ENCODE measurements around the gene GALNT9.

GALNT9 gene

DNA sequence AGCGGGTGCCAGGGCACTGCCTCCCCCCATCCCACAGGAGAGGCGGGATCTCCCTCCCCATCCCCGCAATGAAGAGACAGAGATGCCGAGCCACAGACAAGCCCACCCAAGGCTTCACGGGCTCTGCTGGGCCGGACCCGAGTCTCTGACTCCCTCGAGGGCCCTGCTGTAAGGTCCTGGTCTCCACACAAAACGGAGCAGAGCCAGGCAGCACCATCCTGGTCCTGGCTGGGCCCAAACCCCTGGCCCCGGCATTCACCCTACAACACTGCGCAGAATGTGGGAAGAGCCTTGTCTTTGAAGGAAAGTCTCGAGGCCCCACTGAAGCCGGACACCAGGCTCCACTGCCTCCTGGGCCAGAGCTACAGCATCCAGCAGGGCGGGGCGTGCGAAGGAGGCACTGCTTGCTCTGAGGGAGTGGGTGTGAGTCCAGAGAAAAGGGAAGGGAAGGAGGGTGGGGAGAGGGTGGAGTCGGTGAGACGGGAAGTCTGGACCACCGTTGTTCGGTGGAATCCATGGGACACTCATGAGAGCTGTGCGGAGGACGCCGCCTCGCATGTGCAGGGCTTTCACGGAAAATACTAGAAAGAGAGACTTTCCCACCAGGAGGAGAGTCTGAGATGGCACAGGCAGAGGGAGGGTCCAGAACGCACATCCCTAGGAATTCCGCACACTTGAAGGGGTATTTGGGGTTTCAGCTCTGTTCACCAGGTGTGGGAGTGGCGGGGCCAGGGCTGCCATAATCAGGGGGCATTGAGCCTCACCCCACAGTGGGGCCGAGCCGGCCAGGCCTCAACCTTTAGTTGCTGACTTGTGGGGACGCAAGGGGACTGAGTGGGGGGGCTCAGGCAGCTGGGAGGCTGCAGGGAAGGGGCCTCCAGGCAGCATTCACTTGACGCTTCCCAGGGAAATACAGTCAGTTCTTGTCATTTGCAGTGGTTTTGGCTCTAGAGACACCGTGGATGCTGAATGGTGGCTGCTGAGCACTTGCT is 36.8 kb downstream of the GALNT9 start:
- no peak for DNase-seq

DNA sequence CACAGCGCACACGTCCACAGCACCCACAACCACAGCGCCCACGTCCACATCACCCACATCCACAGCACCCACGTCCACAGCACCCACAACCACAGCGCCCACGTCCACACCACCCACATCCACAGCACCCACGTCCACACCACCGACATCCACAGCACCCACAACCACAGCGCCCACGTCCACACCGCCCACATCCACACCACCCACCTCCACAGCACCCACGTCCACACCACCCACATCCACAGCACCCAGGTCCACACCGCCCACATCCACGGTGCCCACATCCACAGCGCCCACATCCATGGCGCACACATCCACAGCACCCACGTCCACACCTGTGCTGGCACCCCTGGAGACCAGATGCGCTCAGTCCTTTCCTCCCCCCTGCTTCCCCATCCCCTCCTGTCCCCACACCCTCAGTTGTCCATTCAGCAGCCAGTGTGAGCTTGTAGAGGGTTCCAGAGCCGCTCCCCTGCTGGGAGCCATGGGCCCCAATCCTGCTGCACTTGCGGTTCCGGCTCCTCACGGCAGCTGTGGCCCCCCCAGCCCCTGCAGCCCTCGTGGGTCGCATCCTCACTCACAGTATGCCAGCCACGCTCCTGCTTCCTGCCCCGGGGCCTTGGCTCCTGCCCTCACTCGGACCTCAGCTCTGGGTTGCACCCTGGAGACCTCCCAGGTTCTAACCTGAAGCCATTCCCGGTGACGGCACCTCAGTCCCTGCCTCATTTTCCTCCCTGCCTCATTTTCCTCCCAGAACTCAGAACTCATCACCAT is 37.8 kb downstream of the GALNT9 start:
- no peak for DNase-seq

DNA sequence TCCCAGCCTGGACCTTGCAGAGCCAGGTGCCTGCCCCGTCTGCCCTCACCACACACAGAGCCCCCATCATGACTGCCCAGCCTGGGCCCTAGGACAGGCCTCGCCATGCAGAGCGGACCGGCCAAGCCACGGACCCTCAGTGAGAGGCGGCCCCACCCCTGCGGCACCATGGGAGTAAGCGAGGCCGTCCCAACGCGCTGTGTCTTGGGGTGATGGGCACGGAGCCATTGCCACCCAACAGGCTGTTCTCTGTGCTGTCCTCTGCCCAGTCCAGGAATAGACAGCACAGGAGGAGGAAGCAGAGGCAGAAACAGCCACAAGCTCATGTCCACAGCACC is 39.2 kb downstream of the GALNT9 start:
- DNase-seq: no peak

DNA sequence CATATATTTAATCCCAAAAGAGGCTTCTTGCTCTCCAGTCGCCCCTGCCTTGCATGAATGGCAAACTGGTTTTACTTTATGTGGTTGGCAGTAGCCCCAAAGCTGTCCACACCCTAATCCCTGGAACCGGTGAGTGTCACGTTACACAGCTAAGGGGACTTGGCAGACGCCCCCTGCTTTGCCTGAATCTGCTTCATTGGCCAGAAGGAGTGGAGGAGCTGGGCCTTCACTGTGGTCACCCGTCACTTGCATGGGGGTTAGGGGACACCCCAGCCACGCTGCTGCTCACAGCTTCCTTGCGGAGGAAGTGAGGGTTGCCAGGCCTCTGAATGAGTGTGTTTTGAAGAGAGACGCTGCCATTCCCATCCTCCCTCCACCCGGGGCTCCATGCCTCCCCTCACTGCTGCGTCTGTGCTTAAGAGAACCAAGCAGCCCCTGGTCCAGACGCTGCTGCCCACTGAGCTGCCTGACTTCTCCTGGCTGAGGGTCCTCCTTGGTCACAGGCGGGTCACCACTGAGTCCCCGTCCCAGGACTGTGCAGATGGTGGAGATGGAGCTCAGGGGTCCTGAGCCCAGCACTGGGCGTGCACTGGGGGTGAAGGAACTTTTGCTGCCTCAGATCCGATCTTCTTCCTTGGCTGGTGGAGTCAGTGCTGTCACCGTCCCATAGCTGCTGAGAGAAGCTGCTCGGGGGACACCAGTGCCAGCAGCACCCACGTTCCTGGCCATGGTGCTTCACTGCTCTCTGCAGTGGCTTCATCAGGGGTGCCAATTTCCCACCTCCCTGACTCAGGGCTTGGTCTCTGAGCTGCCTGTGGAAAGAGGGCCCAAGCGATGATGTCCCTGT is 39.8 kb downstream of the GALNT9 start:
- DNase-seq: peak; percentile 36

DNA sequence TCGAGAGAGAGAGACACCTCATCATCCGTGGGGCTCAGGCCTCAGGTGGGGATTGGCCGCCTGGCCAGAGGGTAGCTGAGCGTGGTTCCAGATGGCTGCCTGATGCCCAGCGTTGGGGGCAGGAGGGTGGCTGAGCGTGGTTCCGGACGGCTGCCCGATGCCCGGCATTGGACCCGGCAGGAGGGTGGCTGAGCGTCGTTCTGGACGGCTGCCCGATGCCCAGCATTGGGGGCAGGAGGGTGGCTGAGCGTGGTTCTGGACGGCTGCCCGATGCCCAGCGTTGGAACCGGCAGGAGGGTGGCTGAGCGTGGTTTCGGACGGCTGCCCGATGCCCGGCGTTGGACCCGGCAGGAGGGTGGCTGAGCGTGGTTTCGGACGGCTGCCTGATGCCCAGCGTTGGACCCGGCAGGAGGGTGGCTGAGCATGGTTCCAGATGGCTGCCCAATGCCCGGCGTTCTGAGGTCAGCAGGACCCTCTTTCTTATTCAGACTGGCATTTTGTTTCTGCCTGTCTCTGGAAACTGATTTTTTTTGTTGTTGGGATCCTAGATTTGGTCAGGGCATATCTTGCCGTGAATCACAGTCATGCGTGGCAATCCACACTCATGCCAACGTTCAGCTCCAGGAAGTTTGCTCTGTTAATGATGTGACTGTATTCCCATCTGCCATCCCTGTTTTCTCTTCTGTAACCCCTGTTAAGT is 40.7 kb downstream of the GALNT9 start:
- no peak for DNase-seq

DNA sequence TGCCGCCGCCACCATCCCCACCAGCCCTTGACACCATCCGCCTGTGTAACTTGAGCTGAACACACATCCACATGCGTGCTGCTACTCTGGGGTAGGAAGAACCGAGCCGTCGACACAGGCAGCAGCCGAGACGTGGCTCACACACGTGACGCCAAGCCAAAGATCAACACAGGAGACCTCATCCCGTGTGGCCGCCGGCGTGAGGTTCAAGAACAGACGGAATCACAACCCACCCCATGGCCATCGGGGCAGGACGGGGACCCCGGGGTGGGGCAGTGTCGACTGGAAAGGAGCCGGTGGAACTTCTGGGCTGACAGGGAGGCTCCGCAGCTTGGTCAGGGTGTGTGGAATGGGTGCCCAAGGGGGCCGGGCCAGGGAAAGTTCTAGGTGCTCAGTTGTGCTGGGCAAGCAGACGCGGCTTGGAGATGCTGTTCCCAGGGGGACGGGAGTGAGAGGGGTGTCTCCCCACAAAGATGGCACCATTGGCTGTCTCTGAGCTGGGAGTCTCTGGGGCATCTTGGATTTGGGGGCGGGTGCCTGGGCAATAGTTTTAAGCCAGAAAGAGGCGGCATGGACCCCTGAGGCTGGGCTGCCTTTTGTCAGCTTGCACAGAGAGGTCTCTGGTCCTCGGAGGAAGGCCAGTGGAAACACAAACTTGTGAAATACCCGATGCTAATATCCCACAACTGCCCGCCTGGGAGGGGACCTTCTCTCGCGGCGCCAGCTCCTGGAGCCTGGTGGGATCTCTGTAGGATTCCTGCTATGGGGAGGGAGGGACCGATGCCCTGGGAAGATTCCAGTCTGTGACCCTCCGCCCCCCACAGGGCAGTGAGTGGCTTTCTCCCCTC is 41.8 kb downstream of the GALNT9 start:
- no peak for DNase-seq

DNA sequence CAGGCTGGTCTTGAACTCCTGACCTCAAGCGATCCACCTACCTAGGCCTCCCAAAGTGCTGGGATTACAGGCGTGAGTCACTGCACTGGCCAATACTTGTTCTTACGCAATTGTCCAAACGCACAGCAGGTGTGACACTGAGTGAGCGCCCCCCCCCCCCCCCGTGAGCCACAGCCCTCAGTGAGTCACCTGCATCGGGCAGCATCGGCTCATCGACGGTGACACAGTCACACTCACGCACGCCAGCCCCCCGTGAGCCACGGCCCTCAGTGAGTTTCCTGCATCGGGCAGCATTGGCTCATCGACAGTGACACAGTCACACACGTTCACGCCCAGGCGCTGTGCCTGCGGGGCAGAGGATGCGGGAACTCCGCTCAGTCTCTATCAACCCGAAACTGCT is 42.5 kb downstream of the GALNT9 start:
- DNase-seq: no peak

DNA sequence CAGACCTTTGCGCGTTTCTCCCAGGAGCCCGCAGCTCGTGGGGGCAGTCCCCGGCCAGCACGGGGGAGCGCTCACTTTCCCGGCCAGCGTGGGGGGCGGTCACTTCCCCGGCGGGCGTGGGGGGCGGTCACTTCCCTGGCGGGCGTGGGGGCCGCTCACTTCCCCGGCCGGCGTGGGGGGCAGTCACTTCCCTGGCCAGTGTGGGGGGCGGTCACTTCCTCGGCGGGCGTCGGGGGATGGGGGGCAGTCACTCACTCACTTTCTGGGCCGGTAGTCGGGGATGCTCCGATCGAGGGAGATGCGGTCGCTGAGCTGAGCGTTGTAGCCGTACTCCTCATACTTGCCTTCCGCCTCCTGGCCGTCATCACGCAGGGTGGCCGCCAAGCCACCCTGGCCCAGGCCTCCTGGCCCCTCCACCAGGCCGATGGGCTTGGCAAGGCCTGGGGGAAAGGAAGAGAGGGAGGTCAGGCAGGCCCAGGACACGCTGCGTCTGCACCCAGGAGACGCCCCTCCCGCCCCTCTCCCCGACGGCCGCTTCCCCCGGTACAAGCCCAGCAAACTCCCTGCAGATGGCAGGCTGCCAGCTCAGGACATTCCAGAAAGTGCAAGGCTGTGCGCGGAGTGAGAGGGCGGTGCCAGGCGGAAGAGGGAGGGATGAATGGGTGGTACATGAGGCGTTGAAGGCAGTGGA is 43.3 kb downstream of the GALNT9 start:
- DNase-seq: peak; percentile 30

DNA sequence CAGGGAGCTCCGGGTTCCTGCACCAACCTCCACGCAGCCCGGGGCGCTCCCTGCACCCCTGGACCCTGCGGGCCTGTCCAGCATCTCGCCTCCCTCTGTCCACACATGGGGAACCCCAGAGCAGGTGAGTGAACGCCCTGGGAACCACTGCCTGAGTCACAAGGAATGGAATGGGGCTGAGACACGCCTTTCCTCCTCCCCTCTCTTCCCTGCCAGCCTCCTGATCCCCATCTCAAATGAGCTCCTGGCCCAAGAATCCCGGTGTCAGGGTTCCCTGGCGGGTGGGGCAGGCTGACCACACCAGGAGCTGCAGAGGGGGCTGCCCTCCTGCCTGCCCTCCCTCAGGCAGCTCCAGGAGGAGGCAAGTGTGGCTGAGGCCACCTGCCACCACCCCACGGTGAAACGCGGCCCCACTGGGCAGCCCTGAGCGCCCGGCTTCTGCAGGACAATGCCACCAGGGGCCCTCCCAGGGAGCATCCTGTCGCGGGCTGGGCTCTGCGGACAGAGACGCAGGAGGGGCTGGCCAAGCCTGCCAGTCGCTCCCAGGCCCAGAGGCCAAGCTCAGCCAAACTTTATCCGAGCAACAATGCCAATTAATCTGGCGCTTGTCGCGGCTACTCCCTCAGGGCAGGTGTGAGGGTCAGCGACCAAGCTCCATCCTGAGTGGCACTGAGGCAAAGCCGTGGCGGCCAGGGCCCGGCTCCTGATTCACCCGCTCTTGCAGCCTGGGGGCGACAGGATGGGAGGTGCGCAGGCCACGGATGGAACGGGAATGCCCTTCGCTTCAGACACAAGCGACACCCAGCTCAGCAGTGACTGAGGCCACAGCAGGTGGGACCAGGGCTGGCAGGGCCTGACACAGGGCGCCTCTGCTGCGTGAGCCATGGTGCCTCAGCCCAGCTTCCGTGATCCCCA is 44.3 kb downstream of the GALNT9 start:
- DNase-seq: no peak

DNA sequence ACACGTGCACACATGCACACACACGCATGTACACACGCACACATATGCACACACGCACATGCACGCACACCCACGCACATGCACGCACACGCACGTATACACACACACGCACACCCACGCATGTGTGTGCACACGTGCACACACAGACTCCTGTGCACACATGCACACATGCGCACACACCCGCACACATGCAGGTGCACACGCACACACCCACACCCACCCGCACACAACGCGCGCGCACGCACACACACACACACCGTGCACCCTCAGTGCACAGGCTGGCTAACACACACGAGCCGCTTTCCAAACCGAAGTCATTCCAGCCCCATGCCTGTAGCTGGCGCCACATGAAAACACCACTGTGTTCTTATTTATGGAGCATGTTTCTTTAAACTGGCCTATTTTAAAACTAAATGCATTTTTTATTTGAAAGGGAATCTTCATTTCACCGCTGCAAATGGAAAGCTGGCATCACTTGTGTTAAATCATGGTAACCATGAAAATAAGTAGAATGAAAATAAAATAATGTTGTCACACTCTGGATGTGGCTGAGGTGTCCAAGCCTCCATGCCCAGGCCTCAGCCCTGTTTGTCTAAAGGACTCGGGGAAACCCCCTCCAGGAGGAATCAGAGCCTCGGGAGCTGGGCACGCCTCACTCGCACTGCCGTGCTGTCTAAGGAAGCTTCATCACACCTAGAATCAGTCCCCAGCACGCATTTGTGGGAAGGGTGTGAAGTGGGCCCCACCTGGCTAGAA is 45.1 kb downstream of the GALNT9 start:
- DNase-seq: no peak

DNA sequence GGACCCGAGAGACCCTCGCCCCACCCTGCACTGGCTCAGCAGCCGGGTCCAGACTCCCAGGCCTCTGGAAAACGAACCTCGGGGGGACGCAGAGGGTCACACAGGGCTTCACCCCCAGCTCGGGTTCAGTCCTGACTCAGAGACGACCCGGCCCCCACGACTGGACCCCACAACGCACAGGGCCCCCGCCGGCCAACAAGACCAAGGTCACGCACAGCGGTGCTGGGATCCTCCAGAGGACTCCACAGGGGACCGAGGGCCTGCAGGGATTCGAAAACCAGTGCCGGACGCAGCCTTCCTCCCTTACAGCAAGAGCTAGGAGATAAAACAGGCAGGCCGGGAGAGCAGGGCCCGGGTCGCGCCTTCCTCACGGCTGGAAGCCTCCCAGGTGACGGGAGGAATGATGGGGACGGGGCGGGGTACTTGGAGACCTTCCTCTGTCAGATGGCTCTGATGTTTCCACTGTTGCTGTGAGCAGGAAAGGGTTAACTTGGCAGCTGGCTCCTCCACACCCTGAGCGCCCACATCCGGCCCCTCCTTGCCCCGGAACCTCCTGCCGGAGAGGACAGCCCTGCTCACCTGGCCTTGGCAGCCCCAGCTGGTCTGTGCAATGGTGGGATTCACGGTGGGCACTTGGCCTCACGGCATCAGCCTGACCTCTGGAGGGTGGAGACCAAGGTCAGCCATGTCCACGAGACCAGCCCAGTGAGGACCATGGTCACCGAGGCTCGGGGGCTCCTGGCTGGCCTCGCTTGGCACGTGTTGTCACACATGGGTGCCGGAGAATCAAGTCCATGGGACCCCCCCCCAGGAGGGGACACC is 46.2 kb downstream of the GALNT9 start:
- DNase-seq: peak; percentile 14

DNA sequence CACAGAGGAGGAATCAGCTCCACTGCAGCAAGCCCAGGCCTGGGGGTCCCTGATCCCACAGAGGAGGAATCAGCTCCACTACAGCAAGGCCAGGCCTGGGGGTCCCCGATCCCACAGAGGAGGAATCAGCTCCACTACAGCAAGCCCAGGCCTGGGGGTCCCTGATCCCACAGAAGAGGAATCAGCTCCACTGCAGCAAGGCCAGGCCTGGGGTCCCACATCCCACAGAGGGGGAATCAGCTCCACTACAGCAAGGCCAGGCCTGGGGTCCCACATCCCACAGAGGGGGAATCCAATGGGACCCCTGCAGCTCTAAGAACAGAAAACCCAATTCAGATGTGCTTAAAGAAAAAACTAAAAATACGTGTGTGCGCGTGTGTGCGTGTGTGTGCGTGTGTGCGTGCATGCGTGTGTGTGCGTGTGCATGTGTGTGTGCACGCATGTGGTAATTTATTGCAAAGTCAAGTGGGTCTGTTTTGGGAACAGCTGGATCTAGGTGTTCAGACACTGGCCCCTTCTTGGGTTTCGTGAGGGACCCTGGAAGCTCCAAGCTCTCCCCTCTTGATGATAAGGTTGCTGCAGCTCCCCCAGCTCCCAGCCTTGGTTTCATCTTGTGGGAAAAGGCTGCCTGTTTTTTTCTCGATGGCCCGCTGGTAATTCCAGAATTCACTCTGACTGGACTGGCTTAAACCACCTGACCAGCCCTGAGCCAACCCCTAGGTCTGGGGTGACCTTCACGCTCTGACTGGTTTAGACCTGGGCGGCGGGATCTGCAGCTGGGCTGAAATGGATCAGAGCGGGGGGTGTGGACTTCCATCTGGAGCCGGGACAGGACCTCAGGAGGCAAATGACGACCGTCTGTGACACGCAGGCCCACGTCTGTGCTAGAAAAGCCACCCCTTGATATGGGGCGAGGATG is 47.1 kb downstream of the GALNT9 start:
- no peak for DNase-seq

DNA sequence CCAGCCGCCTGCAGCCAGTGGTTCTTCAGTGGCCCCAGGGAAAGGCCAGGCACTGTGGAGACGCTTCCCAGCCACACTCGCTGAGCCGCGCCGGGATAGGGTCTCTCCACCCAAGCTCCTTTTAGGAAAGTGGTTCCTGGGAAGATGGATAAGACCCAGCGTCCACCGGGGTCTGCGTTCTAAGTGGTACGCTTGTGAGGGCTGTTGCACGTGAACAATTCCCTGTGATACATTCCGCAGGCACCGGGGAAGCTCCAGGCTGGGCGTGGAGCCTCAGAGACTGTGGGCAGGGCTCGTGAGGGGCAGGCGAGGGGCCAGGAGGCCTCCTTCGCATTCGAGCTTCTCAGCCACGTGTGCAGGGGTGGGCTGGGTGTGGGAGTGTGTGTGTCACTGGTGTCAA is 48.4 kb downstream of the GALNT9 start:
- no peak for DNase-seq

DNA sequence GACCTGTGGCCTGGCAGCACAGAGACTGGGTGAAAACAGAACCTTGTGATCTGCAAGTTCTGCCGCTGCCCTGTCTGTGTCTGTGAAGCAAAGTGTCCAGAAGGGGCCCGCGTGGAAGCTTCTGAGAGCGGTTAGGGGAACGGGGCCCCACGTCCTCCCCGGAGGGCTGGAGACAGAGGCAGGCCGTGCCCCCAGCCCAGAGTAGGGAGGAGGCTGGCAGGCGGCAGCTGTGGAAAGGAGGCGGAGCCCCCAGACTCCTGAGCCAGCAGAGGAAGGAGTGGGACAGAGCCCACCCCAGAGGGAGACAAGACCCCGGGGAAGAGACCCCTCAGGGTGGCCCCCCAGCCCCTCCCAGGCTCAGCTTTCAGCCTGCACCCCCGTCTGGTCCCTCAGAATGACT is 49.0 kb downstream of the GALNT9 start:
- DNase-seq: no peak

DNA sequence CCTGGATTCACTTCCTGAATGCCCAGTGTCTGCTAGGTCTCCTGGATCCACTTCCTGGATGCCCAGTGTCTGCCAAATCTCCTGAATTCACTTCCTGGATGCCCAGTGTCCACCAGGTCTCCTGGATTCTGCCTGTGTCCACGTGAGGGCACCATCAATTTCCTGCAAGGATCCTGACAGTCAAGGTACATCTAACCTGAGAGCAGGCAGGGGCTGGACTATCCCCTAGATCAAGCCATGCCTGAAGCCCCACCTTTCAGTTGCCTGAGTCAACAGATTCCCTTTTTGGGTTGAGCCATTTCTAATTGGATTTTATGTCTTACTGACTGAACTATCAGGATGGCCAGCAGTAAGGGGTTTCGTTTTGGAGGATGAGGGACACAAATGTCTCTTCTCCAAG is 49.5 kb downstream of the GALNT9 start:
- DNase-seq: no peak

DNA sequence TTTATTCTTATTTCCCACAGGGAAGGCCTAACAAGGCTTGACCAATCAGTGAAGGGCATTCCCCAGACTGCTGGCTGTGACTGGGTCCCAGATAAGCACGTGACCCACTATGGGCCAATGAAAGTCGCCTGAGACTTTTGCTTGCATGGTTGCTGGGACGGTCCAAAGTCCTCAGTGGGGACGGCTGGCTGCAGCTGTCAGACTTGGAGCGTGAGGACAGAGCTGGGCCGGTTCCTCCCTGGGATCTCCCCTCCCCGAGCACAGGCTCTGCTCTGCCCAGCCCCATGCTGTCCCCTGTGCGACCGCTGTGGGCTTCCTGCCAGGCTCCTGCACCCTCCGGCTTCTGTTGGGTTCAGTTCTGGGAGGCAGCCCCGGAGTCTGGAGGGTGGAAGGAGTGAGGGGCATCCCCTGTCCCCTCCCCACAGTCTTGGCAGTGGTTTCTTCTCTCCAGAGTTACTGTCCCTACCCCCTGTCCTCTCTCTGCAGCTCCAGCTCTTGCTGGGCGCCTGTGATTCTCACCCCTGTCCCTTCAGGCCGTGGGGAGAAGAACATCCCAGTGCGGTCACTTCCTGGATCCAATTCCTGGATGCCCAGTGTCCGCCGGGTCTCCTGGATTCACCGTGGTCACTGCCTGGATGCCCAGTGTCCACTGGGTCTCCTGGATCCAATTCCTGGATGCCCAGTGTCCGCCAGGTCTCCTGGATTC is 50.1 kb downstream of the GALNT9 start:
- DNase-seq: no peak
